Measurements from ENCODE around the gene ADGRD2. TPM values are rescaled to one million over a fixed set of nuclear protein-coding genes. Genes with fewer than 3 reads are reported as not detected.

Gene ADGRD2
- total and polyA plus RNA-seq, 9 of the 15 experiments (the other 6 are each of a cell fraction or from before 2014, with no cell fraction given) = not detected

- TF ChIP-seq ZNF217 (CRISPR knock-in tag; IDR thresholded peaks at IDR 0.05) (no peak), CTCFL (IDR thresholded peaks at IDR 0.05; ENCODE audit: borderline replicate concordance, insufficient read depth, low read depth, low read length, poor library complexity, severe bottlenecking) (peak; percentile 90), FOS (IDR thresholded peaks at IDR 0.05; ENCODE audit: extremely low read depth, insufficient read length) (no peak), NR3C1 (CRISPR knock-in tag; IDR thresholded peaks at IDR 0.05) (no peak), HMG20A (CRISPR knock-in tag; conservative IDR thresholded peaks at IDR 0.05) (no peak), ZBTB17 (CRISPR knock-in tag; IDR thresholded peaks at IDR 0.05) (no peak; the same call in 1 of the 2 replicates), TBL1XR1 (IDR thresholded peaks at IDR 0.05; ENCODE audit: low read length in 2 of 2) (peak in 1 of 2 experiments; percentile 63; a peak in 2 of 4 replicates), RAD21 (CRISPR knock-in tag; conservative IDR thresholded peaks at IDR 0.05 in 1 of 2, IDR thresholded peaks at IDR 0.05 in 1 of 2) (no peak), PTTG1 (tag; IDR thresholded peaks at IDR 0.05; ENCODE audit: low read depth) (no peak), DACH1 (IDR thresholded peaks at IDR 0.05; ENCODE audit: partially characterized antibody) (no peak), SAFB (IDR thresholded peaks at IDR 0.05; ENCODE audit: borderline replicate concordance, low read depth, low read length) (no peak), MBD1 (CRISPR knock-in tag; IDR thresholded peaks at IDR 0.05) (peak; percentile 78; the same call in 1 of the 2 replicates), POLR3A (IDR thresholded peaks at IDR 0.05; ENCODE audit: borderline replicate concordance, extremely low read depth, insufficient read depth, insufficient read length) (no peak), CGGBP1 (CRISPR knock-in tag; IDR thresholded peaks at IDR 0.05) (no peak), ZBTB11 (CRISPR knock-in tag; IDR thresholded peaks at IDR 0.05) (peak in 2 of 3 experiments; percentile 58 to 95; a peak in 3 of 6 replicates), TAF7 (tag; IDR thresholded peaks at IDR 0.05) (peak; percentile 94)
These were observed 35.0 kb upstream of the ADGRD2 start, which contains the start of gene PSMB7 (continued) for GRCh38 chr9:124415102-124415851.

Measured in K562 (cell line).